ENCODE data around the gene GMDS.

DNA sequence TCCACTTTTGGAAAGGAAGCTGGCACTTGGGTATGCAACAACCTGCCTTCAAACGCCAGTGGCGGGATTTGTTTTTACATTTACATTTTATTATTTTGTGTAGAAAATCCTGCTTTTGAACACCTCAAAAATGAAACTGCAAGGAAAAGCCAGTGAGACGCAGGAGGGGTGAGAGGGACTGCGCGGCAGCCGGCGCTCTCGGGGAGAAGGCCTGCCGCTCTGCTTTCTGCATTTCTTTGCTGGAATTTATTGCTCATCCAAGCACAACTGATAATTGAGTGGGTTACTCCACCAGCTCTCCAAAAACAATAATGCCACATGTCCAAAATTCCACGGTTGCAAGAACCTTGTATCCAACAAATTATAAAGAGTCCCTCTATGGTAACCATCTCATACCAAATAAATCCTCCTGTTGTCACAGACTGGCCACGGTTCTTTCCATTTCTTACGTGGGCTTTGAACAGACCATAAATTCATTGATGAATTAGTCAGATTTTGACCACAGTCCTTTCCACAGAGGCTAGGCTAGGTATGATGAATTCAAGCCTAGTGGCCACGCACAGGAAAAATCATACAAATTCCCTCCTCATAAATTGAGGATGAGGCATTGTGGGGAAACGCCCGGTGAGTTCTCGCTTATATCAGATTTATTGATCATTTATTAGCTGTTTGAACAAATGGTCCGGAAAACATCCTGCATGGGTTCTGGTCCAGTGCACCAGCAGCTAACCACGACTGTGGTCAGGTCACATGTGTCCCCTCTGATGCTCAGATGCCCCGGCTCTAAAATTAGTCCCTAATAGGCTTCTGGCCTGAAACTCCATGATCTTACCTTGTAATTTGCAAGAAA, 667.3 kb downstream of the GMDS start:
- TF ChIP-seq, protein P1, sequence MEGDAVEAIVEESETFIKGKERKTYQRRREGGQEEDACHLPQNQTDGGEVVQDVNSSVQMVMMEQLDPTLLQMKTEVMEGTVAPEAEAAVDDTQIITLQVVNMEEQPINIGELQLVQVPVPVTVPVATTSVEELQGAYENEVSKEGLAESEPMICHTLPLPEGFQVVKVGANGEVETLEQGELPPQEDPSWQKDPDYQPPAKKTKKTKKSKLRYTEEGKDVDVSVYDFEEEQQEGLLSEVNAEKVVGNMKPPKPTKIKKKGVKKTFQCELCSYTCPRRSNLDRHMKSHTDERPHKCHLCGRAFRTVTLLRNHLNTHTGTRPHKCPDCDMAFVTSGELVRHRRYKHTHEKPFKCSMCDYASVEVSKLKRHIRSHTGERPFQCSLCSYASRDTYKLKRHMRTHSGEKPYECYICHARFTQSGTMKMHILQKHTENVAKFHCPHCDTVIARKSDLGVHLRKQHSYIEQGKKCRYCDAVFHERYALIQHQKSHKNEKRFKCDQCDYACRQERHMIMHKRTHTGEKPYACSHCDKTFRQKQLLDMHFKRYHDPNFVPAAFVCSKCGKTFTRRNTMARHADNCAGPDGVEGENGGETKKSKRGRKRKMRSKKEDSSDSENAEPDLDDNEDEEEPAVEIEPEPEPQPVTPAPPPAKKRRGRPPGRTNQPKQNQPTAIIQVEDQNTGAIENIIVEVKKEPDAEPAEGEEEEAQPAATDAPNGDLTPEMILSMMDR (IDR thresholded peaks at IDR 0.05) = no peak
- TF ChIP-seq POLR2A (IDR thresholded peaks at IDR 0.05) = no peak
